ENCODE results near the gene C1orf50. TPM values are rescaled to one million over a fixed set of nuclear protein-coding genes. Genes with fewer than 3 reads are reported as not detected.

Gene C1orf50
- total RNA-seq, 1 experiment from 2014 or later, result 7.7 TPM

DNA sequence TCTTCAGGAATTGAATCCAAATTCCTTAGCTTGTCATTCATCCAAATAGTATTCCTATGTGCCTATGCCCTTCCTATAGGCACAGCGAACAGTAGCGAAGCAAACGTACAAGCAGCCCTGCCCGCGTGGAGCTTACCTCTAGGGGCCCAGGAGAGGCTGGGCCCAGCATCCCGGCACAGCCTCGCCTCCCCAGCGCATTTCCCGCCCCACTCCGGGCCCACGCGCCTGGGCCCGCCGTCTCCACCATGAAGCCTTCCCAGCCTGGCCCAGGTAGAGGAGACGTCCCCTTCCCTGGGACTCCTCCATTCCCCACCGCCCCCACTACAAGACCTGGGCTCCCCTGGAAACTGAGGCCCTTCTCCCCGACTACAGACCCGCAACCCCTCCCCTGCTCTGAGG is 17.5 kb downstream of the C1orf50 start:
- no peak for DNase-seq
- Mint-ChIP-seq H3K4me3 (ENCODE audit: low read depth, unreplicated experiment) (no peak overlapping the region), H3K36me3 (ENCODE audit: insufficient read depth, unreplicated experiment) (peaks cover 14% of the 10 kb centered on the region), H3K9me3 (ENCODE audit: low read depth, unreplicated experiment) (no peaks in the 10 kb centered on the region), H3K27ac (ENCODE audit: unreplicated experiment) (no peak overlapping the region), H3K27me3 (ENCODE audit: unreplicated experiment) (no peaks in the 10 kb centered on the region), H3K4me1 (ENCODE audit: low read depth, unreplicated experiment) (no peaks in the 10 kb centered on the region)
- CTCF ChIA-PET, result interaction anchor here (0.5 kb wide), 1 partner anchor 19 kb away, joined by 7 read pairs; no protein-coding TSS in a partner anchor
- intact Hi-C loops (cut with micrococcal nuclease; ENCODE audit: unreplicated experiment), result no loop called here
- BruUV-seq (replicated peaks), result no TSS peak
- TF ChIP-seq, protein P1, sequence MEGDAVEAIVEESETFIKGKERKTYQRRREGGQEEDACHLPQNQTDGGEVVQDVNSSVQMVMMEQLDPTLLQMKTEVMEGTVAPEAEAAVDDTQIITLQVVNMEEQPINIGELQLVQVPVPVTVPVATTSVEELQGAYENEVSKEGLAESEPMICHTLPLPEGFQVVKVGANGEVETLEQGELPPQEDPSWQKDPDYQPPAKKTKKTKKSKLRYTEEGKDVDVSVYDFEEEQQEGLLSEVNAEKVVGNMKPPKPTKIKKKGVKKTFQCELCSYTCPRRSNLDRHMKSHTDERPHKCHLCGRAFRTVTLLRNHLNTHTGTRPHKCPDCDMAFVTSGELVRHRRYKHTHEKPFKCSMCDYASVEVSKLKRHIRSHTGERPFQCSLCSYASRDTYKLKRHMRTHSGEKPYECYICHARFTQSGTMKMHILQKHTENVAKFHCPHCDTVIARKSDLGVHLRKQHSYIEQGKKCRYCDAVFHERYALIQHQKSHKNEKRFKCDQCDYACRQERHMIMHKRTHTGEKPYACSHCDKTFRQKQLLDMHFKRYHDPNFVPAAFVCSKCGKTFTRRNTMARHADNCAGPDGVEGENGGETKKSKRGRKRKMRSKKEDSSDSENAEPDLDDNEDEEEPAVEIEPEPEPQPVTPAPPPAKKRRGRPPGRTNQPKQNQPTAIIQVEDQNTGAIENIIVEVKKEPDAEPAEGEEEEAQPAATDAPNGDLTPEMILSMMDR (IDR thresholded peaks at IDR 0.05; ENCODE audit: unreplicated experiment), result no peak

DNA sequence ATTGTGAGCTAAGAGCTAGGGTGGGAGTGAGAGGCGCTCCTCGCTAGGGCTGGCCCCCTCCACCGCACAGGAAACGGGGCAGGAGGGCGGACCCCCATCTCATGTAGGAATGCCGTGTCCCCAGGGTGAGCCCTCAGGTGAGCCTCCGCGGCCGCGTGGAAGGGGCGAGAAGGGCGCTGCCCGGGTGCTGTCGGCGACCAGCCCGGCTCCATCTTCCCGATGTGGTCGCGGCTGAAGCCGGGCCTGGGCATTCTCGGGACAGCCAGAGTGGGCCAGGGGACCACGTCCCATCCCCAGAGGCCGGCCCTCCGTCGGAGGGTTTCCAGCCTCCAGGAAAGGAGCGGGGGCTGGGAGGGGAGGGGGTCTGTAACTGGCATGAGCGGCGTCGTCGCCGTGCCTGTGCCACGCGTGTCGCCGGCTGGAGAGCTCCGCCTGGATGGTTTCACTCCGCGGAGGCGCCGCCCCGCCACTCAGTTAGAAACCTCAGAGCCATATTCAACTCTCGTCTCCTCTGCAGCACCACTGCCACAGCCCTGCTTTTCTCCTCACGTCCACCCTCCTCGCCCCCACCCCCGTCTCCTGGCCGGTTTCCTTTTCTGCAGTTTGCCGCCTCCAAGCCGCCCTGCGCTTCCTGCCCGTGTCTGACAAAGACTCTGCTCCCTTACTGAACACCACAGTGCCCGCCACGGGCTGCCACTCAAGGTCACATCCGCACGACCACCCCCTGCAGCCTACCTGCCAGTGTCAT is 18.1 kb downstream of the C1orf50 start, which contains the start of gene TMEM269:
Gene TMEM269 (plus strand): TSS at position 46 of the 748 bp plus-strand sequence. CDS start 4,903 bp downstream, outside the sequence.
- Mint-ChIP-seq H3K27ac (ENCODE audit: unreplicated experiment) (peak within 1 kb of the TSS; percentile 54), H3K4me1 (ENCODE audit: low read depth, unreplicated experiment) (no peaks in the 10 kb centered on the region), H3K9me3 (ENCODE audit: low read depth, unreplicated experiment) (no peaks in the 10 kb centered on the region), H3K36me3 (ENCODE audit: insufficient read depth, unreplicated experiment) (peaks cover 14% of the 10 kb centered on the region), H3K27me3 (ENCODE audit: unreplicated experiment) (no peaks in the 10 kb centered on the region), H3K4me3 (ENCODE audit: low read depth, unreplicated experiment) (no peak within 1 kb of the TSS)
- CTCF ChIA-PET, result no interaction called here
- BruUV-seq (replicated peaks), result no TSS peak
- TF ChIP-seq, protein P1 (IDR thresholded peaks at IDR 0.05; ENCODE audit: unreplicated experiment), result no peak
- intact Hi-C loops (cut with micrococcal nuclease; ENCODE audit: unreplicated experiment), result no loop called here
- DNase-seq, result no peak

DNA sequence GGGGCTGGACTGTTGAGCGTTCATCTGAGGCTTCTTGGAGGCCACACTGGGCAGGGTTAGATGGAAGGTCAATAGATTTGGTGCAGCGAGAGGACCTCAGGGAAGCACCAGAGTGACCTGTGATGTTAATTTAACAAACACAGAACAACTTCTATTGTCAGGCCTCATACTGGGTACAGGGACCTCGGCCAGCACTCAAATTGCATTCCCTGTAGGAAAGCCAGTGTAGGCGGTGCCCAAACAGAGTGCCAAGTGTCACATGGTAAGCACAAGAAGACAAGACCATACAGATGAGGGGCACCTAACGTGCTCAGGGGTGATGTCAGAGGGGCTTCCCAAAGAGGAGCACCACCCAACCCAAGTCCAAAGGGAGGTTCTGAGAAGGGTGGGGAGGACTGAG is 19.0 kb downstream of the C1orf50 start:
- H3K36me3 Mint-ChIP-seq (ENCODE audit: insufficient read depth, unreplicated experiment), result peaks cover 14% of the 10 kb centered on the region
- H3K27ac Mint-ChIP-seq (ENCODE audit: unreplicated experiment), result peak overlapping the region; percentile 54
- H3K27me3 Mint-ChIP-seq (ENCODE audit: unreplicated experiment), result no peaks in the 10 kb centered on the region
- intact Hi-C loops (cut with micrococcal nuclease; ENCODE audit: unreplicated experiment), result no loop called here
- H3K9me3 Mint-ChIP-seq (ENCODE audit: low read depth, unreplicated experiment), result no peaks in the 10 kb centered on the region
- no peak overlapping the region for H3K4me3 Mint-ChIP-seq (ENCODE audit: low read depth, unreplicated experiment)
- DNase-seq, result no peak
- H3K4me1 Mint-ChIP-seq (ENCODE audit: low read depth, unreplicated experiment), result no peaks in the 10 kb centered on the region
- no TSS peak for BruUV-seq (replicated peaks)
- TF ChIP-seq, protein P1 (IDR thresholded peaks at IDR 0.05; ENCODE audit: unreplicated experiment), result no peak
- CTCF ChIA-PET, result no interaction called here

DNA sequence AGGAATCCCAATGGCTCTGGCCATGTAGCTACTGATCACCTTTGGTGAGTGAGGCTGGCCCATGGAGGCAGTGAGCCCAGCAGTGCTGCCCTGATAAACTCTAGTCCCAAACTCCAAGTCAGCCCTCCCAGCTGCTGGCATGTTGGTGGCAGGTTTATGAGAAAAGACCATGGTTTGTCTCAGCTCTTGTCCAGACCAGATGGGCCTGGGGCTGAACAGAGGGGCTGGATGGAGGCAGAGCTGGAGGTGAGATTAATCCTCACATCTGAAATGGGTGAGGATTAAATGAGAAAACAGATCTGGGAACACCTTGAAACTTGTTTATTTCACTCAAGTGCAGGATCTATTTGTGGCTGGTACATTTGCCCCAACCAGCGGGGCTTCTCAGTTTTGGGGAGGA is 21.0 kb downstream of the C1orf50 start:
- intact Hi-C loops (cut with micrococcal nuclease; ENCODE audit: unreplicated experiment), result no loop called here
- CTCF ChIA-PET, result no interaction called here

More for the DNA sequence above, 21.0 kb downstream of the C1orf50 start:
- Mint-ChIP-seq H3K27me3 (ENCODE audit: unreplicated experiment) (no peaks in the 10 kb centered on the region), H3K9me3 (ENCODE audit: low read depth, unreplicated experiment) (no peaks in the 10 kb centered on the region), H3K36me3 (ENCODE audit: insufficient read depth, unreplicated experiment) (peaks cover 9% of the 10 kb centered on the region), H3K4me1 (ENCODE audit: low read depth, unreplicated experiment) (no peaks in the 10 kb centered on the region), H3K4me3 (ENCODE audit: low read depth, unreplicated experiment) (no peak overlapping the region), H3K27ac (ENCODE audit: unreplicated experiment) (no peak overlapping the region)
- TF ChIP-seq, protein P1 (IDR thresholded peaks at IDR 0.05; ENCODE audit: unreplicated experiment), result no peak
- BruUV-seq (replicated peaks), result no TSS peak
- DNase-seq, result no peak
